ENCODE data around the gene TBXAS1. TPM values are rescaled to one million over a fixed set of nuclear protein-coding genes. Genes with fewer than 3 reads are reported as not detected.

Gene TBXAS1
- total RNA-seq, 1 experiment from 2014 or later: not detected

- in situ Hi-C loops (cut with HindIII; ENCODE audit: low sequenced_read_pairs): no loop called here
- no peak for DNase-seq (ENCODE audit: low spot score)
These were observed 196.9 kb downstream of the TBXAS1 start for GRCh38 chr7:140025814-140026433.

GRCh38 chr7:140026935-140027334 lies 197.9 kb downstream of the TBXAS1 start:
- in situ Hi-C loops (cut with HindIII; ENCODE audit: low sequenced_read_pairs): no loop called here
- no peak for DNase-seq (ENCODE audit: low spot score)

- no peak for DNase-seq (ENCODE audit: low spot score)
- in situ Hi-C loops (cut with HindIII; ENCODE audit: low sequenced_read_pairs): no loop called here
These were observed 198.8 kb downstream of the TBXAS1 start for GRCh38 chr7:140027858-140028257.

GRCh38 chr7:140028311-140028710 lies 199.2 kb downstream of the TBXAS1 start:
- DNase-seq (ENCODE audit: low spot score): no peak
- in situ Hi-C loops (cut with HindIII; ENCODE audit: low sequenced_read_pairs): no loop called here

GRCh38 chr7:140029072-140029471 lies 200.0 kb downstream of the TBXAS1 start:
- in situ Hi-C loops (cut with HindIII; ENCODE audit: low sequenced_read_pairs): no loop called here
- DNase-seq (ENCODE audit: low spot score): no peak

- DNase-seq (ENCODE audit: low spot score): no peak
- in situ Hi-C loops (cut with HindIII; ENCODE audit: low sequenced_read_pairs): no loop called here
These were observed 202.3 kb downstream of the TBXAS1 start for GRCh38 chr7:140031364-140031763.

GRCh38 chr7:140033036-140033435 lies 204.0 kb downstream of the TBXAS1 start:
- no peak for DNase-seq (ENCODE audit: low spot score)
- in situ Hi-C loops (cut with HindIII; ENCODE audit: low sequenced_read_pairs): no loop called here

GRCh38 chr7:140033779-140034363 lies 204.8 kb downstream of the TBXAS1 start:
- DNase-seq (ENCODE audit: low spot score): no peak
- in situ Hi-C loops (cut with HindIII; ENCODE audit: low sequenced_read_pairs): no loop called here

GRCh38 chr7:140034421-140034820 lies 205.4 kb downstream of the TBXAS1 start:
- in situ Hi-C loops (cut with HindIII; ENCODE audit: low sequenced_read_pairs): no loop called here
- no peak for DNase-seq (ENCODE audit: low spot score)

GRCh38 chr7:140035400-140036223 lies 206.5 kb downstream of the TBXAS1 start:
- in situ Hi-C loops (cut with HindIII; ENCODE audit: low sequenced_read_pairs): no loop called here
- no peak for DNase-seq (ENCODE audit: low spot score)

- in situ Hi-C loops (cut with HindIII; ENCODE audit: low sequenced_read_pairs): no loop called here
- no peak for DNase-seq (ENCODE audit: low spot score)
These were observed 207.3 kb downstream of the TBXAS1 start for GRCh38 chr7:140036224-140036962.

- in situ Hi-C loops (cut with HindIII; ENCODE audit: low sequenced_read_pairs): no loop called here
- DNase-seq (ENCODE audit: low spot score): no peak
These were observed 210.0 kb downstream of the TBXAS1 start for GRCh38 chr7:140039066-140039465.

- DNase-seq (ENCODE audit: low spot score): no peak
- in situ Hi-C loops (cut with HindIII; ENCODE audit: low sequenced_read_pairs): no loop called here
These were observed 210.8 kb downstream of the TBXAS1 start for GRCh38 chr7:140039896-140040295.

GRCh38 chr7:140041659-140042385 lies 212.8 kb downstream of the TBXAS1 start:
- DNase-seq (ENCODE audit: low spot score): no peak
- in situ Hi-C loops (cut with HindIII; ENCODE audit: low sequenced_read_pairs): no loop called here

- DNase-seq (ENCODE audit: low spot score): no peak
- in situ Hi-C loops (cut with HindIII; ENCODE audit: low sequenced_read_pairs): no loop called here
These were observed 213.3 kb downstream of the TBXAS1 start for GRCh38 chr7:140042386-140042670.

GRCh38 chr7:140044251-140044650 lies 215.2 kb downstream of the TBXAS1 start:
- DNase-seq (ENCODE audit: low spot score): no peak
- in situ Hi-C loops (cut with HindIII; ENCODE audit: low sequenced_read_pairs): no loop called here

- DNase-seq (ENCODE audit: low spot score): no peak
- in situ Hi-C loops (cut with HindIII; ENCODE audit: low sequenced_read_pairs): no loop called here
These were observed 216.6 kb downstream of the TBXAS1 start for GRCh38 chr7:140045697-140046096.

- no peak for DNase-seq (ENCODE audit: low spot score)
- in situ Hi-C loops (cut with HindIII; ENCODE audit: low sequenced_read_pairs): no loop called here
These were observed 218.1 kb downstream of the TBXAS1 start for GRCh38 chr7:140047197-140047596.

GRCh38 chr7:140048138-140048537 lies 219.1 kb downstream of the TBXAS1 start:
- DNase-seq (ENCODE audit: low spot score): no peak
- in situ Hi-C loops (cut with HindIII; ENCODE audit: low sequenced_read_pairs): no loop called here

Measured in G401 (cell line).